GM12878 (cell line): ENCODE data around the gene TM7SF2. TPM values are rescaled to one million over a fixed set of nuclear protein-coding genes. Genes with fewer than 3 reads are reported as not detected.

Source experiments
- CBFB ChIP-seq: IDR thresholded peaks from 2 replicates; pipeline ENCODE4 v1.6.1; 2016; ENCODE audit warnings: antibody characterized with exemption, low read depth
- FOS ChIP-seq: IDR thresholded peaks from 3 replicates; pipeline ENCODE4 v1.6.1; 2011; ENCODE audit warnings: borderline replicate concordance; ENCODE audit not compliant: insufficient read length; ENCODE audit errors: extremely low read depth
- FOXK2 ChIP-seq: fragments of 450-650 bp; IDR thresholded peaks from 2 replicates; pipeline ENCODE4 v1.6.1; 2017; ENCODE audit warnings: mild to moderate bottlenecking, moderate library complexity
- IKZF2 ChIP-seq, 2 experiments: fragments of 450-650 bp; IDR thresholded peaks; 2 replicates each; pipeline ENCODE4 v1.6.1; 2017; ENCODE audit warnings: mild to moderate bottlenecking in 2 of 2, moderate library complexity in 2 of 2
- JUNB ChIP-seq: IDR thresholded peaks from 2 replicates; pipeline ENCODE4 v1.6.1; 2016; ENCODE audit warnings: antibody characterized with exemption, mild to moderate bottlenecking
- KLF5 ChIP-seq: fragments of 450-650 bp; IDR thresholded peaks from 2 replicates; pipeline ENCODE4 v1.6.1; 2014; ENCODE audit warnings: mild to moderate bottlenecking; ENCODE audit not compliant: partially characterized antibody
- LARP7 ChIP-seq: fragments of 450-650 bp; IDR thresholded peaks from 2 replicates; pipeline ENCODE4 v1.6.1; 2017; ENCODE audit warnings: mild to moderate bottlenecking
- NR2F1 ChIP-seq: fragments of 450-650 bp; conservative IDR thresholded peaks from 2 replicates; pipeline ENCODE4 v1.6.1; 2017; ENCODE audit warnings: mild to moderate bottlenecking
- RELA ChIP-seq: fragments of 450-650 bp; IDR thresholded peaks from 2 replicates; pipeline ENCODE4 v1.8.0; 2014; ENCODE audit warnings: borderline replicate concordance; ENCODE audit not compliant: partially characterized antibody
- RFX5 ChIP-seq: IDR thresholded peaks from 2 replicates; pipeline ENCODE4 v1.6.1; 2011; ENCODE audit warnings: low read depth, low read length, improper control_type of control experiment
- SREBF2 ChIP-seq: IDR thresholded peaks from 2 replicates; pipeline ENCODE4 v1.6.1; 2012; ENCODE audit warnings: mild to moderate bottlenecking, low read length
- SUPT20H ChIP-seq: IDR thresholded peaks from 2 replicates; pipeline ENCODE4 v1.6.1; 2011; ENCODE audit warnings: low read depth, mild to moderate bottlenecking, low read length, moderate library complexity, borderline replicate concordance; ENCODE audit not compliant: control insufficient read depth
- TCF7 ChIP-seq: IDR thresholded peaks from 2 replicates; pipeline ENCODE4 v1.6.1; 2014; ENCODE audit warnings: antibody characterized with exemption, borderline replicate concordance
- YBX1 ChIP-seq: fragments of 450-650 bp; IDR thresholded peaks from 2 replicates; pipeline ENCODE4 v1.6.1; 2016; ENCODE audit warnings: antibody characterized with exemption
- ZNF24 ChIP-seq: fragments of 450-650 bp; IDR thresholded peaks from 2 replicates; pipeline ENCODE4 v1.6.1; 2017; ENCODE audit warnings: antibody characterized with exemption, mild to moderate bottlenecking
- polyA plus RNA-seq, 11 experiments: library from polyadenylated mRNA; depleted of rRNA in 4 of 11; unstranded in 6 of 11; stranded (reverse) in 5 of 11; fragments of >200 nt; fragmentation: Nextera tagmentation in 4 of 11; fragmentation: Illumina TruSeq in 1 of 11; extraction: Ambion mirVana in 4 of 11; extraction: Trizol in 1 of 11; gene quantifications; 1 replicate in 1 of 11; 2 replicates in 10 of 11; pipeline versions ENCODE4 v1.2.1 to v1.2.3, GENCODE V29; 2011 to 2016; ENCODE audit warnings: inconsistent platforms in 2 of 11, missing spikeins in 2 of 11, low read depth in 1 of 11
- total RNA-seq, 4 experiments: library from RNA; depleted of rRNA in 3 of 4; stranded (reverse); fragments of >200 nt in 3 of 4; fragmentation: Illumina TruSeq in 1 of 4; extraction: Trizol in 1 of 4; gene quantifications; 2 replicates each; pipeline versions ENCODE4 v1.2.1 to v1.2.3, GENCODE V29; 2013 to 2021
- TF ChIP-seq, protein P1 (sequence below): fragments of 450-650 bp; IDR thresholded peaks from 2 replicates; pipeline ENCODE4 v1.6.1; 2017; ENCODE audit warnings: mild to moderate bottlenecking, low read depth, inconsistent platforms; ENCODE audit not compliant: poor library complexity, severe bottlenecking
- TF ChIP-seq, protein P2 (sequence below): fragments of 450-650 bp; IDR thresholded peaks from 2 replicates; pipeline ENCODE4 v1.6.1; 2017; ENCODE audit warnings: borderline replicate concordance
- TF ChIP-seq, protein P3 (sequence below): IDR thresholded peaks from 2 replicates; pipeline ENCODE4 v1.6.1; 2012; ENCODE audit warnings: mild to moderate bottlenecking, low read depth, low read length

Gene TM7SF2
- total and polyA plus RNA-seq, 10 of the 15 experiments (the other 5 are each of a cell fraction or from before 2014, with no cell fraction given), result 0.52 to 57.7 (median 20.7) TPM

DNA sequence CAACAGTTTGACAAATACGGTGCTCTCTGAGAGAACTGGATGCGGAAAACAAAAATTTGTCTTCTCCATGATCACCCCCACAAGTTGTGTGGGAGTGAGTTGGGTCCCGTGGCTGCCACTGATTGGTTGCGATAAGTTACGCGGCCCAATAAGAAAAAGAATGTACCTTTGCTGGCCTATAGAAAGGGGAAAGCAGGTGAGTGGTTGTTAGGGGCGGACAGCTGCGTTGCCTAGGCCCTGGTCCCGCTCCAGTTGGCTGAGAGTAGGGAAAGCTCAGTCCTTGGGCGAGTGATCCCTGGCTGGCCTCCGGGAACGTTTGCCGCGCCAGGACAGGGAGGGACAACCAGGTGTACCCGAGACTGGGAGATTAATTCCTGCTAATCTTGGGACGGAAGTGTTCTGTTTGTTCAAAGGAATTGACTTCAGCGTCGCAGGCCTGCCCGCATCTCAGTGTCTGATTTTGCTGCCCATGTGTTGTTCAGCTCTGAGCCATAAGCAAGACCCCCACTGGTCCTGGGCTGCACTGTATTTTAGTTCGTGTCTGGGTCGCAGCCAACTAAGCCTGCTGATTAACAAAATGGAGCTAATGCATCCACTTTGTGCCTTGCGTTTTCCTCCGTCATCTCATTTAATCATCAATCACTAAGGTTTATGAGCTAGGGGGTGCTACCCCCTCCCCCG, 23.4 kb downstream of the TM7SF2 start (continued):
- TF ChIP-seq, protein P1, sequence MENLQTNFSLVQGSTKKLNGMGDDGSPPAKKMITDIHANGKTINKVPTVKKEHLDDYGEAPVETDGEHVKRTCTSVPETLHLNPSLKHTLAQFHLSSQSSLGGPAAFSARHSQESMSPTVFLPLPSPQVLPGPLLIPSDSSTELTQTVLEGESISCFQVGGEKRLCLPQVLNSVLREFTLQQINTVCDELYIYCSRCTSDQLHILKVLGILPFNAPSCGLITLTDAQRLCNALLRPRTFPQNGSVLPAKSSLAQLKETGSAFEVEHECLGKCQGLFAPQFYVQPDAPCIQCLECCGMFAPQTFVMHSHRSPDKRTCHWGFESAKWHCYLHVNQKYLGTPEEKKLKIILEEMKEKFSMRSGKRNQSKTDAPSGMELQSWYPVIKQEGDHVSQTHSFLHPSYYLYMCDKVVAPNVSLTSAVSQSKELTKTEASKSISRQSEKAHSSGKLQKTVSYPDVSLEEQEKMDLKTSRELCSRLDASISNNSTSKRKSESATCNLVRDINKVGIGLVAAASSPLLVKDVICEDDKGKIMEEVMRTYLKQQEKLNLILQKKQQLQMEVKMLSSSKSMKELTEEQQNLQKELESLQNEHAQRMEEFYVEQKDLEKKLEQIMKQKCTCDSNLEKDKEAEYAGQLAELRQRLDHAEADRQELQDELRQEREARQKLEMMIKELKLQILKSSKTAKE, result peak; percentile 98
- TF ChIP-seq RFX5 (peak; percentile 94), YBX1 (no peak), FOXK2 (no peak), KLF5 (peak; percentile 98), IKZF2 (IDR thresholded peaks at IDR 0.05) (peak; percentile 65 to 81), CBFB (no peak), SUPT20H (no peak), FOS (peak; percentile 59), ZNF24 (no peak), NR2F1 (no peak), RELA (no peak), LARP7 (peak; percentile 57; the same call in 1 of the 2 replicates), JUNB (no peak), SREBF2 (no peak), TCF7 (no peak)
- TF ChIP-seq, protein P2, sequence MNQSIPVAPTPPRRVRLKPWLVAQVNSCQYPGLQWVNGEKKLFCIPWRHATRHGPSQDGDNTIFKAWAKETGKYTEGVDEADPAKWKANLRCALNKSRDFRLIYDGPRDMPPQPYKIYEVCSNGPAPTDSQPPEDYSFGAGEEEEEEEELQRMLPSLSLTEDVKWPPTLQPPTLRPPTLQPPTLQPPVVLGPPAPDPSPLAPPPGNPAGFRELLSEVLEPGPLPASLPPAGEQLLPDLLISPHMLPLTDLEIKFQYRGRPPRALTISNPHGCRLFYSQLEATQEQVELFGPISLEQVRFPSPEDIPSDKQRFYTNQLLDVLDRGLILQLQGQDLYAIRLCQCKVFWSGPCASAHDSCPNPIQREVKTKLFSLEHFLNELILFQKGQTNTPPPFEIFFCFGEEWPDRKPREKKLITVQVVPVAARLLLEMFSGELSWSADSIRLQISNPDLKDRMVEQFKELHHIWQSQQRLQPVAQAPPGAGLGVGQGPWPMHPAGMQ, result no peak
- TF ChIP-seq, protein P3, sequence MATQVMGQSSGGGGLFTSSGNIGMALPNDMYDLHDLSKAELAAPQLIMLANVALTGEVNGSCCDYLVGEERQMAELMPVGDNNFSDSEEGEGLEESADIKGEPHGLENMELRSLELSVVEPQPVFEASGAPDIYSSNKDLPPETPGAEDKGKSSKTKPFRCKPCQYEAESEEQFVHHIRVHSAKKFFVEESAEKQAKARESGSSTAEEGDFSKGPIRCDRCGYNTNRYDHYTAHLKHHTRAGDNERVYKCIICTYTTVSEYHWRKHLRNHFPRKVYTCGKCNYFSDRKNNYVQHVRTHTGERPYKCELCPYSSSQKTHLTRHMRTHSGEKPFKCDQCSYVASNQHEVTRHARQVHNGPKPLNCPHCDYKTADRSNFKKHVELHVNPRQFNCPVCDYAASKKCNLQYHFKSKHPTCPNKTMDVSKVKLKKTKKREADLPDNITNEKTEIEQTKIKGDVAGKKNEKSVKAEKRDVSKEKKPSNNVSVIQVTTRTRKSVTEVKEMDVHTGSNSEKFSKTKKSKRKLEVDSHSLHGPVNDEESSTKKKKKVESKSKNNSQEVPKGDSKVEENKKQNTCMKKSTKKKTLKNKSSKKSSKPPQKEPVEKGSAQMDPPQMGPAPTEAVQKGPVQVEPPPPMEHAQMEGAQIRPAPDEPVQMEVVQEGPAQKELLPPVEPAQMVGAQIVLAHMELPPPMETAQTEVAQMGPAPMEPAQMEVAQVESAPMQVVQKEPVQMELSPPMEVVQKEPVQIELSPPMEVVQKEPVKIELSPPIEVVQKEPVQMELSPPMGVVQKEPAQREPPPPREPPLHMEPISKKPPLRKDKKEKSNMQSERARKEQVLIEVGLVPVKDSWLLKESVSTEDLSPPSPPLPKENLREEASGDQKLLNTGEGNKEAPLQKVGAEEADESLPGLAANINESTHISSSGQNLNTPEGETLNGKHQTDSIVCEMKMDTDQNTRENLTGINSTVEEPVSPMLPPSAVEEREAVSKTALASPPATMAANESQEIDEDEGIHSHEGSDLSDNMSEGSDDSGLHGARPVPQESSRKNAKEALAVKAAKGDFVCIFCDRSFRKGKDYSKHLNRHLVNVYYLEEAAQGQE, result no peak
